ENCODE results near the gene PTPRB. TPM values are rescaled to one million over a fixed set of nuclear protein-coding genes. Genes with fewer than 3 reads are reported as not detected.

Gene PTPRB
- total RNA-seq, 2 donors from 2014 or later, result 0.22 TPM; not detected in 1

DNA sequence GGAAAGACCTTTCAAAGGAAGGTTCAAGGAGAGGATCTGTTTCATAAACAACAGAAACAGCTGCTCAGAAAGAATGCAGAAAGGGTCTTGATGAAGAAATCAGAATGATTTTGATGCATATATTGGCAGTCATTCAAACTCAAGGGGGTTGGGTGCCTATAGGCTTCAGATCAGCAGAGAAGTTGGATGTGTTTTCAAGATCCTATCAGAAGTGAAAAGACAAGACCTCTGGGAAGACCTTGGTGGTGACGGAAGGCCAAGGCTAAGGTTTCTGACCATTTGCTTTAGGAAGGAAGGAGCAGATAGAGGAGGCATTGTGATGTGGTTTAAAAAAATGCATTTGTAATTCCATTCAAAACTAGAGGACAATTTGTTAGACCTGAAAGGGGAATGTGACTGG is 15.2 kb upstream of the PTPRB start:
- Histone ChIP-seq H3K36me3 (ENCODE audit: control insufficient read depth, insufficient read depth, low read length) (no peaks in the 10 kb centered on the region), H3K27ac (ENCODE audit: low read depth, low read length) (no peak overlapping the region), H3K27me3 (ENCODE audit: control insufficient read depth, insufficient read depth, low read length, poor library complexity, severe bottlenecking) (no peaks in the 10 kb centered on the region), H3K9ac (ENCODE audit: extremely low read depth, low read length, poor library complexity, severe bottlenecking) (no peak overlapping the region), H3K9me3 (ENCODE audit: control insufficient read depth, low read length) (no peaks in the 10 kb centered on the region), H3K4me3 (ENCODE audit: low read length) (no peak overlapping the region), H3K4me1 (ENCODE audit: control insufficient read depth, insufficient read depth, low read length) (no peaks in the 10 kb centered on the region)
- no peaks in the 10 kb centered on the region for H3K36me3 Mint-ChIP-seq (ENCODE audit: low read depth)
- no peak for DNase-seq
- H3K4me3 Mint-ChIP-seq, result no peak overlapping the region
- H3K4me1 Mint-ChIP-seq, result no peaks in the 10 kb centered on the region
- TF ChIP-seq, protein P1, sequence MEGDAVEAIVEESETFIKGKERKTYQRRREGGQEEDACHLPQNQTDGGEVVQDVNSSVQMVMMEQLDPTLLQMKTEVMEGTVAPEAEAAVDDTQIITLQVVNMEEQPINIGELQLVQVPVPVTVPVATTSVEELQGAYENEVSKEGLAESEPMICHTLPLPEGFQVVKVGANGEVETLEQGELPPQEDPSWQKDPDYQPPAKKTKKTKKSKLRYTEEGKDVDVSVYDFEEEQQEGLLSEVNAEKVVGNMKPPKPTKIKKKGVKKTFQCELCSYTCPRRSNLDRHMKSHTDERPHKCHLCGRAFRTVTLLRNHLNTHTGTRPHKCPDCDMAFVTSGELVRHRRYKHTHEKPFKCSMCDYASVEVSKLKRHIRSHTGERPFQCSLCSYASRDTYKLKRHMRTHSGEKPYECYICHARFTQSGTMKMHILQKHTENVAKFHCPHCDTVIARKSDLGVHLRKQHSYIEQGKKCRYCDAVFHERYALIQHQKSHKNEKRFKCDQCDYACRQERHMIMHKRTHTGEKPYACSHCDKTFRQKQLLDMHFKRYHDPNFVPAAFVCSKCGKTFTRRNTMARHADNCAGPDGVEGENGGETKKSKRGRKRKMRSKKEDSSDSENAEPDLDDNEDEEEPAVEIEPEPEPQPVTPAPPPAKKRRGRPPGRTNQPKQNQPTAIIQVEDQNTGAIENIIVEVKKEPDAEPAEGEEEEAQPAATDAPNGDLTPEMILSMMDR (conservative IDR thresholded peaks at IDR 0.05), result no peak
- H3K27ac Mint-ChIP-seq, result no peak overlapping the region
- H3K9me3 Mint-ChIP-seq, result no peaks in the 10 kb centered on the region
- 92 to 100% methylated on average over 1 of the region's 1 CpG for WGBS, 2 experiments (ENCODE audit: insufficient coverage in 1 of 2, insufficient read length in 1 of 2)
- H3K27me3 Mint-ChIP-seq (ENCODE audit: insufficient read depth), result no peaks in the 10 kb centered on the region

DNA sequence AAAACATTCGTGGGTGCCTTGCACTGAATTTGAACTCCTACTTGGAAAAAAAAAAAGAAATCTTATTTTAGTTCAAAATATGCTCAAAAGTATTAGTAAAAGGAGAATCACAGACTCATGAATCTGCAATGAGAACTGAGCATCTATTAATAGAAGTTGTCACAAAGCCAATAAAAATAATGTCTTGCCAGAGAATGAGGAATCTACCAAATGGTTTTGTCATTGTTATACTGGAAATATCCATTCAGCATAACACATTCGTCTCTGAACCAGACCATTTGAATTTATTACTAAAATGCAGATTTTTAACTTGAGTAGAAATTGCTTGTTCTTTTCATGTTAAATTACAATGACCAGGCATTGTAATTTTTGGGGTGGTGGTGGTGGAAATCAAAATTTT is 11.6 kb upstream of the PTPRB start:
- no peak overlapping the region for H3K4me3 ChIP-seq (ENCODE audit: low read length)
- H3K9me3 ChIP-seq (ENCODE audit: control insufficient read depth, low read length), result no peaks in the 10 kb centered on the region
- TF ChIP-seq, protein P1 (conservative IDR thresholded peaks at IDR 0.05), result no peak
- Mint-ChIP-seq H3K9me3 (no peaks in the 10 kb centered on the region), H3K4me3 (no peak overlapping the region), H3K27me3 (ENCODE audit: insufficient read depth) (no peaks in the 10 kb centered on the region), H3K4me1 (no peaks in the 10 kb centered on the region), H3K27ac (no peak overlapping the region), H3K36me3 (ENCODE audit: low read depth) (no peaks in the 10 kb centered on the region)
- H3K9ac ChIP-seq (ENCODE audit: extremely low read depth, low read length, poor library complexity, severe bottlenecking), result no peak overlapping the region
- 90 to 100% methylated on average over 1 to 2 of the region's 2 CpGs for WGBS, 2 experiments (ENCODE audit: insufficient coverage in 1 of 2, insufficient read length in 1 of 2)
- no peaks in the 10 kb centered on the region for H3K4me1 ChIP-seq (ENCODE audit: control insufficient read depth, insufficient read depth, low read length)
- no peaks in the 10 kb centered on the region for H3K27me3 ChIP-seq (ENCODE audit: control insufficient read depth, insufficient read depth, low read length, poor library complexity, severe bottlenecking)
- DNase-seq, result no peak
- H3K27ac ChIP-seq (ENCODE audit: low read depth, low read length), result no peak overlapping the region
- no peaks in the 10 kb centered on the region for H3K36me3 ChIP-seq (ENCODE audit: control insufficient read depth, insufficient read depth, low read length)

DNA sequence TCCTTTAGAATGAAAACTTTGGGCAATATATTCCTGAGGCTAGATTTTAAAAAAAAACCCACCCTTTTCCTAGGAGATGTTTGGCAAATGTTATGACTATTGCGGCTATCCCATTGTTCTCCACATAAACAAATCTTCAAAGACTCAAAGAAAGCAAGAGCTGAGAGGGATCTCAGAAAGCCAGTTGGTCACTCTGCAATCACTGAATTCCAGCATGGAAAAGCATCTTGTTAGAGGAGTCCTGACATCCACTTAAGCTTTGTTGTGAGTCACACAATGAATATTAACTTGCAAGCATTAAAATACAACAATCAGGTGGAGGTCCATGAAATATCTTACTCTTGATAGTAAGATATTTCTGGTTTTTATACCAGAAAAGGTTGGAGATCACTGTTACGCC is 11.0 kb upstream of the PTPRB start:
- Histone ChIP-seq H3K9me3 (ENCODE audit: control insufficient read depth, low read length) (no peaks in the 10 kb centered on the region), H3K27me3 (ENCODE audit: control insufficient read depth, insufficient read depth, low read length, poor library complexity, severe bottlenecking) (no peaks in the 10 kb centered on the region), H3K36me3 (ENCODE audit: control insufficient read depth, insufficient read depth, low read length) (no peaks in the 10 kb centered on the region), H3K9ac (ENCODE audit: extremely low read depth, low read length, poor library complexity, severe bottlenecking) (no peak overlapping the region), H3K4me1 (ENCODE audit: control insufficient read depth, insufficient read depth, low read length) (no peaks in the 10 kb centered on the region), H3K27ac (ENCODE audit: low read depth, low read length) (no peak overlapping the region), H3K4me3 (ENCODE audit: low read length) (no peak overlapping the region)
- no peaks in the 10 kb centered on the region for H3K27me3 Mint-ChIP-seq (ENCODE audit: insufficient read depth)
- WGBS, 2 experiments (ENCODE audit: insufficient coverage in 1 of 2, insufficient read length in 1 of 2), result 91% methylated on average over 2 of the region's 2 CpGs; no CpG with 5 or more reads in 1 of the 2 experiments
- TF ChIP-seq, protein P1 (conservative IDR thresholded peaks at IDR 0.05), result no peak
- H3K36me3 Mint-ChIP-seq (ENCODE audit: low read depth), result no peaks in the 10 kb centered on the region
- H3K4me3 Mint-ChIP-seq, result no peak overlapping the region
- no peaks in the 10 kb centered on the region for H3K4me1 Mint-ChIP-seq
- H3K9me3 Mint-ChIP-seq, result no peaks in the 10 kb centered on the region
- H3K27ac Mint-ChIP-seq, result no peak overlapping the region
- no peak for DNase-seq
